Panc1 (cell line): ENCODE measurements around the gene MXRA5. TPM values are rescaled to one million over a fixed set of nuclear protein-coding genes. Genes with fewer than 3 reads are reported as not detected.

Experiments
- ATAC-seq: fragments of 200-7000 bp; cut with Tn5 transposase; 2 replicates; pipeline ENCODE4 v1.9.1; 2020; ENCODE audit warnings: mild to moderate bottlenecking, moderate library complexity
- BruUV-seq: library from RNA; stranded (reverse); fragments of 400-500 nt; replicated peaks from 2 replicates; lab custom pipeline; 2021; lab: Mats Ljungman, UMichigan
- CTCF ChIA-PET: fragments of 300-600 bp; sonication (Branson Sonifier 250); formaldehyde crosslinking; loops from one replicate; lab custom pipeline; 2022; ENCODE audit warnings: antibody characterized with exemption; lab: Charles Lee
- POLR2A ChIA-PET: fragments of 300-600 bp; sonication (Branson Sonifier 250); formaldehyde crosslinking; loops from one replicate; lab custom pipeline; 2022; ENCODE audit warnings: antibody characterized with exemption; lab: Charles Lee
- DNase-seq: peaks from one replicate; pipeline ENCODE4 v3.0.0-alpha.2; 2010; ENCODE audit warnings: low read depth, low spot score
- H3K27ac ChIP-seq: 2 replicates; pipeline ENCODE4 v1.5.1; 2011; ENCODE audit warnings: mild to moderate bottlenecking, low read length, inconsistent platforms
- H3K27me3 ChIP-seq: fragments of 200-500 bp; sonication (Bioruptor generic); 2 replicates; pipeline ENCODE4 v1.6.0; 2014; ENCODE audit warnings: low read length, inconsistent platforms; ENCODE audit not compliant: control insufficient read depth, insufficient read depth
- H3K36me3 ChIP-seq: fragments of 200-500 bp; sonication (Bioruptor generic); 2 replicates; pipeline ENCODE4 v1.5.1; 2014; ENCODE audit warnings: inconsistent platforms, mild to moderate bottlenecking, low read length, moderate library complexity; ENCODE audit not compliant: control insufficient read depth, insufficient read depth
- H3K4me1 ChIP-seq: 2 replicates; pipeline ENCODE4 v1.5.1; 2011; ENCODE audit warnings: inconsistent platforms, mild to moderate bottlenecking, low read length, moderate library complexity; ENCODE audit not compliant: control insufficient read depth, insufficient read depth
- H3K4me3 ChIP-seq, 2 experiments: 2 replicates each; pipeline ENCODE4 v1.5.1; 2011 to 2012; ENCODE audit warnings: low read depth in 2 of 2, low read length in 2 of 2, mild to moderate bottlenecking in 2 of 2, inconsistent platforms in 1 of 2, moderate library complexity in 1 of 2
- H3K9me3 ChIP-seq: fragments of 200-500 bp; sonication (Bioruptor generic); 2 replicates; pipeline ENCODE4 v1.5.1; 2014; ENCODE audit warnings: low read depth, mild to moderate bottlenecking, inconsistent platforms, low read length, moderate library complexity; ENCODE audit not compliant: control insufficient read depth, insufficient read depth
- CTCF ChIP-seq: fragments of 450-650 bp; IDR thresholded peaks from 2 replicates; pipeline ENCODE4 v1.5.1; 2017; ENCODE audit warnings: mild to moderate bottlenecking
- POLR2AphosphoS5 ChIP-seq: IDR thresholded peaks from 2 replicates; pipeline ENCODE4 v1.6.1; 2012; ENCODE audit warnings: mild to moderate bottlenecking, low read depth, low read length, moderate library complexity
- REST ChIP-seq, 2 experiments: IDR thresholded peaks; 2 replicates each; pipeline ENCODE4 v1.6.1; 2011 to 2012; ENCODE audit warnings: low read depth in 2 of 2, control low read depth in 1 of 2, low read length in 1 of 2, mild to moderate bottlenecking in 1 of 2, moderate library complexity in 1 of 2; ENCODE audit not compliant: insufficient read depth in 1 of 2
- SIN3A ChIP-seq: IDR thresholded peaks from 2 replicates; pipeline ENCODE4 v1.6.1; 2012; ENCODE audit warnings: low read depth, mild to moderate bottlenecking, low read length, moderate library complexity, borderline replicate concordance; ENCODE audit not compliant: insufficient read depth
- TCF7L2 ChIP-seq: IDR thresholded peaks from 2 replicates; pipeline ENCODE4 v1.6.1; 2011; ENCODE audit warnings: mild to moderate bottlenecking, low read depth, low read length, inconsistent platforms
- in situ Hi-C: cut with HindIII; loops from 2 replicates; pipeline ENCODE4 v1.10.0; 2016; ENCODE audit warnings: low sequenced_read_pairs, low pct_unique_long_range_greater_than_20kb
- intact Hi-C: fragments of 100-400 bp; cut with micrococcal nuclease; formaldehyde crosslinking; loops from one replicate; pipeline ENCODE4 v1.10.0; 2022; ENCODE audit not compliant: unreplicated experiment
- total RNA-seq: library from RNA; stranded (reverse); gene quantifications from one replicate; pipeline ENCODE4 v1.2.1, GENCODE V29; 2021; ENCODE audit not compliant: unreplicated experiment

The MXRA5 gene
- total RNA-seq, 1 experiment from 2014 or later, result 14.2 TPM

- Histone ChIP-seq H3K27ac (peak overlapping the region; percentile 83), H3K4me1 (no peaks in the 10 kb centered on the region; the same call in 1 of the 2 replicates), H3K27me3 (no peaks in the 10 kb centered on the region), H3K36me3 (no peaks in the 10 kb centered on the region), H3K4me3 (peak overlapping the region; percentile 19 to 46; a peak in 3 of 4 replicates), H3K9me3 (no peaks in the 10 kb centered on the region)
- CTCF ChIA-PET, result no interaction called here
- intact Hi-C loops, result no loop called here
- DNase-seq (no peak), ATAC-seq (peak; percentile 89)
- no TSS peak for BruUV-seq
- in situ Hi-C loops, result no loop called here
- POLR2A ChIA-PET, result no interaction called here
- TF ChIP-seq CTCF, result no peak
- no peak for TF ChIP-seq POLR2AphosphoS5
- no peak for TF ChIP-seq REST (IDR thresholded peaks at IDR 0.05; ENCODE audit: insufficient read depth in 1 of 2, low read depth in 2 of 2, low read length in 1 of 2)
- no peak for TF ChIP-seq TCF7L2
- TF ChIP-seq SIN3A, result no peak
Measured at GRCh38 chrX:3271834-3272186, 74.6 kb downstream of the MXRA5 start.

- Histone ChIP-seq H3K36me3 (no peaks in the 10 kb centered on the region), H3K27ac (peak overlapping the region; percentile 83), H3K4me3 (peak overlapping the region; percentile 19 to 46; a peak in 3 of 4 replicates), H3K4me1 (no peaks in the 10 kb centered on the region; the same call in 1 of the 2 replicates), H3K9me3 (no peaks in the 10 kb centered on the region), H3K27me3 (no peaks in the 10 kb centered on the region)
- no TSS peak for BruUV-seq
- ChIA-PET CTCF (no interaction called here), POLR2A (no interaction called here)
- no peak for DNase-seq
- intact Hi-C loops, result no loop called here
- TF ChIP-seq REST (IDR thresholded peaks at IDR 0.05; ENCODE audit: insufficient read depth in 1 of 2, low read depth in 2 of 2, low read length in 1 of 2) (no peak), POLR2AphosphoS5 (no peak), SIN3A (no peak), TCF7L2 (no peak), CTCF (no peak)
- in situ Hi-C loops, result no loop called here
- ATAC-seq, result peak; percentile 85
Measured at GRCh38 chrX:3271183-3271833, 75.1 kb downstream of the MXRA5 start.
